Hematopoietic multipotent progenitor cell treated with erythropoietin and hydrocortisone succinate and interleukin-3 and kit ligand, for 17 days (in vitro differentiated cells): ENCODE data around the gene SLC22A6.

ENCODE experiments used
- DNase-seq: peaks from one replicate; pipeline ENCODE4 v3.0.0-alpha.2; 2015; ENCODE audit warnings: low spot score

SLC22A6 gene, protein sequence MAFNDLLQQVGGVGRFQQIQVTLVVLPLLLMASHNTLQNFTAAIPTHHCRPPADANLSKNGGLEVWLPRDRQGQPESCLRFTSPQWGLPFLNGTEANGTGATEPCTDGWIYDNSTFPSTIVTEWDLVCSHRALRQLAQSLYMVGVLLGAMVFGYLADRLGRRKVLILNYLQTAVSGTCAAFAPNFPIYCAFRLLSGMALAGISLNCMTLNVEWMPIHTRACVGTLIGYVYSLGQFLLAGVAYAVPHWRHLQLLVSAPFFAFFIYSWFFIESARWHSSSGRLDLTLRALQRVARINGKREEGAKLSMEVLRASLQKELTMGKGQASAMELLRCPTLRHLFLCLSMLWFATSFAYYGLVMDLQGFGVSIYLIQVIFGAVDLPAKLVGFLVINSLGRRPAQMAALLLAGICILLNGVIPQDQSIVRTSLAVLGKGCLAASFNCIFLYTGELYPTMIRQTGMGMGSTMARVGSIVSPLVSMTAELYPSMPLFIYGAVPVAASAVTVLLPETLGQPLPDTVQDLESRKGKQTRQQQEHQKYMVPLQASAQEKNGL

DNA sequence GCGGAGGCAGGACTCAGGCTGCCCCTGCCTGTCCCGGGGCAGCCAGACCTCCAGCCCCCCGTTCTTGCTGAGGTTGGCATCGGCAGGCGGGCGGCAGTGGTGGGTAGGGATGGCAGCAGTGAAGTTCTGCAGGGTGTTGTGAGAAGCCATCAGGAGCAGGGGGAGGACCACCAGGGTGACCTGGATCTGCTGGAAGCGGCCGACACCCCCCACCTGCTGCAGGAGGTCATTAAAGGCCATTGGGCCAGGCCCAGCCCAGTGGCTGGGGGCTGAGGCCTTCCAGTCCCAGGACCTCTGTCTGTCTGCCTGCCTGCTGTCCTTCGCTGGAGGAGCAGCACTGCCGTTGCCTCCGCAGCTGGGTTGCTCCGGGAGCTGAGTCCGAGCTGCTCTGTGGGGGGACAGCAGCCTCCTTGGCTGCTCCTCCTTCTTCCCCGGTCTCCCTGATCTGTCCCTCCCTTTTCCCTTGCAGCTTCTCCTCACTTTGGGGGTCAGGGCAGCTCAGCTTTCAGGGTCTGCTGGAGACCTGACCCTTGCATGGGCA, at the start of gene SLC22A6:
SLC22A6 (minus strand) TSS at position 517 of the 541 bp plus-strand sequence; CDS start at position 240, 277 bp downstream.
- DNase-seq: no peak

DNA sequence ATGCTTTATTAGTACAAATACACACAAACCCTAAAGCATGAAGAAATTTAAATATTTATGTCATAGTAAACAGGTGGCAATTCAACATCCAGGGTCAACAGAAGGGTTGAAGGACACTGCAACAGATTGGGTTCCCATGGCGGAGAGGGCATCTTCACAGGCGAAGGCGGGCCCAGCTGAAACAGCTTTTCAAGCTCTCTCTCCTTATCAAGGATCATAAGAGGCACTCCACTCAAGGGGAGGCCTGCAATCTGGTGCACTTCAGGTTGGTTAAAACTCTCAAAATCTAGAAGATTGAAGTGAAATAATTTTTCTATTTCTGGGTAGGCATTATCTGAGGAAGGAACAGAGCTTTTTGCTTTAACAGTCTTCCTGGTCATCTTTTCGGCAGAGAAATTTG, 47.7 kb upstream of the SLC22A6 start:
- DNase-seq: no peak

DNA sequence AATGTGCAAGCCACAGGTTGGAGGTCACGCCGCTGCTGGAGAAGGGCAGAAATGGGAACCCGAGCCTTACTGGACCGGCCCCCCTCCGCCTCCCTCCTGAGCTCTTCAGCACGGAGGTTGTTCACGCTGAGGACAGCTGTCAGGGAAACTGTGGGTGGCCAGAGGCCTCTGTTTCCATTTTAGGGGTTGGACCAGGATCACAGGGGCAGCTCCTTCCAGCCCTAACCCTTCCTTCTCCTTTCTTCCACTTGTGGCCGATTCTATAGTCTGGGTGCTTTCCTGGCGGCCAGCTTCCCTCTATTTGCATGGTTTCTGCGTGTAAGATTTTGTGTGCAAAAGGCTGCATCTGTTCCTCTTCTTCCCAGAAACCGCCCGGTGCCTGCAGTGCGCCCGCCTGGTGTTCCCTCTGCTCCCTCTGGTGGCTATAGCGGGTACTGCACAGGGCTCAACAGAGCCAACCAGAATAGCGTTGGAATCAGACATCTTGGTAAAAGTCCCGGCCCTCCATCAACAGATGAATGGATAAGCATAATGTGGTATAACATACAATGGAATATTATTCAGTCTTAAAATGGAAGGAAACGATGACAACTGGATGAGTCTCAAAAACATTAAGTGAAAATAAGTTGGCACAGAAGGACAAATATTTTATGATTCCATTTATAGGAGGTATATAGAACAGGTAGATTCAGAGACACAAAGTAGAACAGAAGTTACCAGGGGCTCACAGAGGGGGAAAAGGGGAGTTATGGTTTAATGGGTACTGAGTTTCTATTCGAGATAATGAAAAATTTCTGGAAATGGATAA, 39.3 kb upstream of the SLC22A6 start:
- peak; percentile 77 for DNase-seq

DNA sequence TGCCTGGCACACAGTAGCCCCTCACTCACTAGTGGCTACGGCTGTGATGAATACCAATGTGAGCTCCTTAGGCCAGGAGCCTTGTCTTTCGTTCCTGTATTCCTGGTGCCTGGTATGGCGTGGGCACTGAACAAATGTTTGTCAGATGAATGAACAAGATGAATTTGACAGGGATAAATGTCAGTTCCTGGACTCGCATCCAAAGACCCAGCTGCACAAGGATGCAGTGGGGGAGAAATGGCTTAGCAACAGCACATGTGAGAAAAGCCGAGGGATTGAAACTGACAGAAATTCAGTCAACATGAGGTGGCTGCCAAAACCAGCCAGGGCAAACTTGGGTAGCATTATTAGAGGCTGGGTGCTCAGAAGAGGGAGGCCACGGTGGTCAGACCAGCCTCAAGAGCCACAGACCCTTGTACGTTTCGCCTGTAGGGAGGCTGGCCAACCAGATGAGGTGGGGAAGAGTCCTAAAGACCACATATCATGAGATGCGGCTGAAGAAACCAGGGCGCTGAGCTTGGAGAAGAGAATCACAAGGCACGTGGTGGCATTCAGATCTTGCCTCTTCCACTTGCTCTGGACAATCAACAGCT, 38.6 kb upstream of the SLC22A6 start:
- DNase-seq: no peak

DNA sequence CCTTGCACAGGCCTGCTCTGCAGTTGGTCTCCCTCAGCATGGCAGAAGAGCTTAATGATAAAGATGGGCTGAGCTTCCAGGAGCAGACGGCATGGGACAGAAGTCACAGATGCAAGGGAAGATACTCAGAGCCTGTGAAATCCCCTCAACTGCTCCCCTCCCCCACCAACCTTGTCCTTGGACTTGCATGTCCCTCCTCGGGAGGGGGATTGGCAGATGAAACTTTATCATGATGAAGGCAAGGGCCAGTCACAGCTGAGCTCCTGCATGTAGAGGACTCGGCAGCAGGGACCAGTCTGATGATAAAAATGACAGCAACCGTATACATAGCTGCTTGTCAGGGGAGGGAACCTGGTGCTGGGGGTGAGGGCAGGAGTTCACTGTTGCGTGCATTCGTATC, 37.7 kb upstream of the SLC22A6 start:
- no peak for DNase-seq

DNA sequence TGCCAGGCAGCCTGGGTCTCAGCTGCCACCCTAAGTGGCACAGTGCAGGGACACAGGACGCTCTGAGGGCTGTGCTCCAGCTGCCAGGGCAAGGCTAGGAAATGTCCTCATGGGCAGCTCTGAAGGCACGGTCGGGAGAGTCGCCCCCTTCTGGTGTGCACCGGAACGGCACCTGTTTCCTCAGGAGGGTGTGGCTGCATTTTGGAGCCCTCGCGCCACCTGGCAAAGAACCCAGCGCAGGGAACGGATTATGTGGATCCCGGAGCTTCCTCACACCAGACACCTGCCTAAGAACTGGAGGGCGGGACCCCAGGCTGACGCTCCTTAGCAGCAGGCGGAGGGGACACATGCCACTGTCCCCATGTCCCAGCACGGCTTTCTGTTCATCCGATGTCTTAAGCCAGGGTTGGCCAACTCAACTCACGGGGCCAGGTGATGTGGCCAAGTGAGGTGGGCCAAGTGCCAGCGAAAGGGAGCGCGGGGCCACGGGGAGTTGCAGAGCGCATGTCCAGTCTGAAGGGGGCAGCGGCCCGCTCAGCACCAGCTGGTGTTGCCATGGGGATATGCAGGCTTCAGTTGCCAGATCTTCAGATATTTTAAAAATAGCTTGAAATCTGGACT, 36.0 kb upstream of the SLC22A6 start:
- peak; percentile 28 for DNase-seq

DNA sequence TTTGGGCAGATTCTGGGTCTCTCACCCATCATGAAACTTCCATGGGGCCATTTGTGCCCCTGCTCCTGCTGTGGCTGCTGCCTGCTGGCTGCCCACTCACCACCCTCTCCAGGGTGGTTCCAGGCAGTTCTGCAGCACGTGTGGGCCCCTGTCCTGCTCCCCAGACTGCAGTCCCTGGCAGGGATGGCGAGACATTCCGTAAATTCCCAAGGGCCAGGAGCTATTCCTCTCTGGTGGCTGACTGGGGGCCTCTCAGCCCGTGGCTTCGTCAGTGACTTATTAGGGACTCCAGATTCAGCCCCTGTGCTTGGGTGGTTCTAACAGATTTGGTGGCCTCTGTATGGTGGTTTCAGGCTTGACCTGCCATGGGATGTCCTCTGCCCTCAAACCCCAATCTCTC, 34.7 kb upstream of the SLC22A6 start:
- no peak for DNase-seq

DNA sequence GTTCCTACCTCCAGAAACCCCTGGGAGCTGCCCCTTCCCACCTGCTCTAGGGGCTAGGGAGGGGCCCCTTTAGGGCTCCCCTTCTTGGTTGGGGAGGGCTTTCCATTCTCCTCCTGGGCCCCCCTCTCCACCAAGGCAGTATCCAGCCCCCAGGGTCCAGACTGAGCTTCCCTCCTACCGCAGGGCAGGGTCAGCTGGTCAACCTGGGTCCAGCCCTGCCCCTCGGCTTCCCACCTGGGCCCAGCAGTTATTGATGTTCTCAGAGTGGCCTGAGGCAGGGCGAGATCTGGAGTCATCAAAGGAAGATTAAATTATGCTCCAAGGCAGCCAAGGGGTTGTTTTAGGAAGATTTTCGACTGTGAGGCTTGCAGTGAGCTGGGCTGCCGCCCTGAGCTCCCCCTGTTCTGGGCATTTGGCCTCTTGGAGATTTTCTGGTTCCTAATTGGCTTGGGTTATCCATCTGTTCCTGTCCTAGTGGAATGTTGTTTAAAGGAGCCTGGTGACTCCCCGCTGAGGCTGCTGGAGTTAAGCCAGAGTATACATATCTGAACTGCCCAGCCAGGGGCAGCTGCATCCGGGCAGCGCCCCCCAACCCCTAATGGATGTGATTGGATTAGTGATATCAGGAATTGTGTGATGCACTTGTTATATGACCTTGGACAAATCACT, 32.7 kb upstream of the SLC22A6 start:
- no peak for DNase-seq

DNA sequence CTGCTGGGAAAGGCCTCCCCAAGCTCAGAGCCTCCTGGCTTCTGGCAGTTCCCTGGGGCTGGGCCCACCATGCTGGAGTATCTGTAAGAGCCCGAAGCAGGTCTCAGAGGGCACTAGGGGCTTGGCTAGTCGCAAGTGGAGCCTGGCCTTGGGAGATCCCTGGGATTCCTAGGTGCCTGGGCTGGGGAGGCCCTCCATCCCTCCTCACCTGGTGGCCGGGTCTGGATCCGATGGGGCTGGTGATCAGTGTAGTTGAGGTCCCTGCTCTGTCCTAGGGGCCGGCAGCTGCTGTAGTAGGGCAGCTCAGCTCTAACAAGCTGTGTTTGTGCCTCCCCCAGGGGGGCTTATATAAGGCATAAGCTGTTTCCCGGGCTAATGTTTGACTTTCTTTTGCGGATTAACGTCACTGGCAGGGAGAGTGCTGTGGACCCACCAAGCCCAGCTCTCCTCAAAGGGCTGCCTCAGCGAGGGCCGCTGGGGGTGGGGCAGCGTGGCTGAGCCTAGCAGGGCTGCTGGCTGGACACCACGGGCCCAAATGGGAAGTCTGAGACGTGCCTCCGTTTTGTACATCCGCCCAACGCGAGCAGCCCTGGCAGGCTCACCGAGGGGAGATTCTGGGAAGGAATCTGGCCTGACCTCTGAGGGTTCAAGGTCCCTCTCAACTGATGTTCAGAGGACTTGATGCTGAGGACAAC, 30.9 kb upstream of the SLC22A6 start, which contains the start of gene SLC22A8:
SLC22A8 (minus strand) TSS at position 321 of the 695 bp plus-strand sequence. CDS start 883 bp downstream, outside the sequence.
- no peak for DNase-seq

DNA sequence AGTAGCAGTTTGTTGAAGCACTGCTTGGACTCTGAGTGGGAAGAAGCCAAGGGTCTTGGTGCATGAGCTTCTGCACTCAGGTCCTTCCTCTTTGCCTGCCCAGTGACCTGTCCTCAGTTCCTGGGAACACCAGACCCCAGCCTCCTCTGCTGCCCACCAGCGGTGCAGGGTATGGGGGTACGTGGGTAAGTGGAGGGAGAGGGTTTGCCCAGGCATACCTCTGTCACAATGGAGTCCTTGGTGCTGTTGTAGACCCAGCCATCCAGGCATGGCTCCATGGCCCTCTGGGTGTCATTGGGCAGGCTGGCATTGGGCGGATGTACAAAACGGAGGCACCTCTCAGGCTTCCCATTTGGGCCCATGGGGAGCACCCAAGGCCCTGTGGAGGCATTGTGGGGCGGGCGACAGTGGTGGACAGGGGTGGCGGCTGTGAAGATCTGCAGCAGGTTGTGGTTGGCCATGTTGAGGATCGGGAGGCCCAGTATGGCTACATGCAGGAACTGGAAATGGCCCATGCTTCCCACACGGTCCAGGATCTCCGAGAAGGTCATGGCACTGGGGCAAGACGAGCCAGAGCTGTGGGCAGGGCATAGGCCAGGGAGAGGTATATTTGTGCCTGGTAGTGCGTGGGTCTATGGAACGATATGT, 29.8 kb upstream of the SLC22A6 start:
- DNase-seq: no peak

DNA sequence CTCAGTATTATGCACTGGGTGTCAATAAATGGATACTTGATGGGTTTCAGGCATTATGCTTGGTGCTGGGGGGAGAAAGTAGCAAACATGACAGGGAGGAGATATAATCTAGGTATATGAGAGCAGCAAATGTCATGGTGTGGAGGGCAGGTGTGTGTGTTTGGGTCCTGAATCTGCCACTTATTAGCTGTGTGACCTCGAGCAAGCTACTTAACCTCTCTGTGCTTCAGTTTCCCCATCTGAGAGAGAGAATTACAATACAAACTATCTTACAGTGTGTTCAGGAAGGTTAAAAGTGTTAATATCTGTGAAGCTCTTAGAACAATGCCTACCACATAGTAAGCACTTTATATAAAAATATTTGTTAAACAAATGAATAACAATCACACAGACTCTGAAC, 28.1 kb upstream of the SLC22A6 start:
- DNase-seq: no peak

DNA sequence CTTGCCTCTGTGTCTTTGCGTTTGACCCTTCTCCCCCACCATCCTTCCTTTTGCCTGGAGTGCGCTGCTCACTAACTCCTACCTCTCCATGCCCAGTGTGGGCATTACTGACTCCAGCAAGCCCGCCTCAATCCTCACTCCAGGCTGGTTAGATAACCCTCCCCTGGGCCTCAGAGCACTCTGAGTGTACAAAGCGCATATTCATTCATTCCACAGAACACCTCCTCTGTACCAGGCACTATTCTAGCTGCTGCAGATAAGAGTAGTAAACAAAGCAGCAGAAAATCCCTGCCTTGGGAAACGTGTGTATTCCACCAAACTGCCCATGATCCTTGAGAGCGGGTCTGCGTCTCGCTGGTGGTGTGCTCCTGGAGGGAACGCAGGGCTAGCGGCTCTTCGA, 27.7 kb upstream of the SLC22A6 start:
- DNase-seq: no peak

DNA sequence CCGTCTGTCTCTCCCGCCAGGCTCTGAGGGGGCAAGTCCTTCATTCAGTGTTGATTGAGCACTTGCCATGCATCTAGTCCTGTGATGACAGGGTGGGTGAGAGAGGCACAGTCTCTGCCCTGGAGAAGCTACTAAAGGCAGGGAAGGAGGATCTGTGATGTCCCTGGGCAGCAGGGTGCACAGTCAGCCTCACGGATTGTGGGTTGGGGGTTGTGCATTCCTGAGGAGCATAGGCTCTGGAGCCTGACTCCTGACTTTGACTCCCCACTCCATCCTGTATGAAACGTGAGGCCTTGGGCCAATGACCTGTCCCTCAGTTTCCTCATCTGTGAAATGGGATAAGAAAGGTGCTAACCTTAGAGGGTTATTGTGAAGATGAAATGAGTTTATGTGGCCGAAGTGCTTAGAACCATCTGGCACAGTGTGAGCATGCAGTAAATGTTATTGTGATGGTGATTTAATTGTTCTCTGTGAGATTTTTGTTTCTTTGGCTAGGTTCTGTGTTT, 26.2 kb upstream of the SLC22A6 start:
- no peak for DNase-seq

DNA sequence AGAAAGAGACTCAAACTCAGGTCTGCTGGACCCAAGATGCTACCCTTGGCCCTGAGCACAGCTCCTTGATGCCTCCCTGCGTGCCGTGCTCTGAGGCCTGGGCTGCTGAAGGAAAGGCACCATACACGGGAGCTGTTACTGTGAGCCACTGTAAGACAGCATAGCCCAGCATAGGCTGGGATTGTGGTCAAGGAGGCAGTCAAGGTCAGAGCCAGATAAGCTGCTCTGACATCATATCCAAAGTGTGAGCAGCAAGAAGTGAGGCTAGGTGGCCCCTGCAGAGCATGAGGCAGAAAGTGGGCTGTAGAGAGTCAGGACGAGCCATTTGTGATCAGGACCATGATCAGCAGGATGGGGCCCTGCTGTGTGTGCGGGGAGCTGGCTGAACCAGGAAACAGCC, 23.2 kb upstream of the SLC22A6 start:
- DNase-seq: no peak

DNA sequence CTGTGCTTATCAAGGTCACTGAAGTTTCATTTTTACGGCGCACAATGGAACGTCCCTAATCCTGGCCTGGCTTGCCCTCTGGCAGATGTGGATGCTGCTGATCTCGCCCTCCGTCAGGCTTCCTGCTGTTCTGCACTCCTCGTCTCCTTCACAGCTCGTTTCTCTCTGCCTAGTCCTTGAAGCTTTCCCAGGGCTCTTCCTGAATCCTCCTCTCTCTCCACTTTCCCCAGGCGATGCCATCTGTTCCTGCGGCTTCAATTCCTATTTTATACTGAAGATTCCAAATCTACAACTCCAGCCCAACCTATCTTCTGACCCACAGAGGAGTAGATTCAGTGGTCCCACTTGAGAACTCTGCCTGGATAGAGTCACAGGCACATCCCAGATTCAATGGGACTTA, 16.7 kb upstream of the SLC22A6 start:
- DNase-seq: no peak

DNA sequence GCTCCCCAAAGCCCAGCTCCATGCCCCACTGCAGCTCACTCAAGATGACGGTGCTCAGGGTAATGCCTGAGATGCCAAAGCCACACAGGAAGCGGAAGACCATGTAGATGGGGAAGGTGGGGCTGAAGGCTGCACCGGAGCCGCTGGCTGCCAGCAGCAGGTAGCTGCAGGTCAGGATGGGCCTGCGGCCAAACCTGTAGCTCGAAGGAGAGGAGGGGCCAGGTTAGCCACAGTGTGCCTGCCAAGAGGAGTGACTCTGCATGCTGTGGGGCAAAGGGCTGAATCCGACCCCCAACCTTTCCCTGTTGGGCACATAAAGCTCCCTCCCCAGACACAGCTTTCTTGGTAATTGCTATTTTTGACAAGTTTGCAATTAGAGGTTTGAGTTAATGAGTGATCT, 14.9 kb upstream of the SLC22A6 start:
- DNase-seq: no peak

DNA sequence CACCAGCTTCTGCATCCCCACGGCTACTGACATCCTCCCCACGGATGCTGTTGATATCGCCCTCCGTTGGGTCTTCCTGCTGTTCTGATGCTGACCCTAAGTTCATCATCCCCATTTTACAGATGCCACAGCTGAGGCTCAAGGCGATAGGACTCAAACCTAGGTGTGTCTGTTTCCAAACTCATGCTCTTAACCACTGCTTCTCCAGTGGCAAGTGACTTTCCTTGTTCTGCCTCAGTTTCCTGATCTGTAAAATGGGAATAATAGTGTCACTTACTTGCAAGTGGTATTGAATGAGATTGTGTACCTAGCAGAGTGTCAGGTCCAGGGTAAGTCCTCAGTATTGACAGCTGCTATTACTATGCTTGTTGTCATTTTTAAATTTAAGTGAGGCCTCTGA, 14.4 kb upstream of the SLC22A6 start:
- no peak for DNase-seq

DNA sequence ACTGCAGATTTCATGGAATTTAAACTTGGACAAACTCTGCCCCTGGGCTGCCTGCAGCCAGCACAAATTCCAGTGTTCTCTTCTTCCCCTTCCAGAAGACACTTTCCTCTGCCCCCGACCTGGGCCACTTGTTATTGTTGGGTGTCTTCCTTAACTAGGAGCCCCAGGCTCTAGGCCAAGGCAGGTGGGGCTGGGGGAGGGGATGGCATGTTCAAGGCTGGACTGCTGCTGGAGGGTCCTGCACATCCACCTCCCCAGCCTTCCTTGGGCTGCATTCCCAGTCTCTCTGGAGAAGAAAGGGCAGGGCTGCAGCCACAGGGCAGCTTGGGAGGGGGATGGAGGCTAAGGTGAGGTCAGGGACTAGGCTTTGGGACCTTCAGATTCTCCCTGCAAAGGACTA, 11.5 kb upstream of the SLC22A6 start:
- no peak for DNase-seq

DNA sequence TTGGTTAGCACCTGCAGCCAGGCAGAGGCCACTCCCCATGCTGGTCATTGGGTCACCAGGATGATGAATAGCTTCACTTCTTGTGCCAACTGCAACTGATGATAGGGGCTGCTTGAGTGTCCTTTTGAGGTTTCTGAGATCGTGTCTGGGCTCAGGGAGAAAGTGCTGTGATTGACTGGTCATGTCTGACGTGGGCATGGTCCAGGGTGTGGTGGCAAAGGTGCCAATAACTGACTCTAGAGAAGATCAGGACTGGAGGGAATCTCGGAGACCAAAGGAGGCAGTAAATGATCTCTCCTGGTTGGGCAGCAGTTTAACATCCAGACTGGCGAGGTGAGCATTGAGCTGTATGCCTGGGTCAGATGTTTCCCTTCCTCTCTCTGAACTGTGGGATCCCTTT, 10.0 kb upstream of the SLC22A6 start:
- DNase-seq: no peak

DNA sequence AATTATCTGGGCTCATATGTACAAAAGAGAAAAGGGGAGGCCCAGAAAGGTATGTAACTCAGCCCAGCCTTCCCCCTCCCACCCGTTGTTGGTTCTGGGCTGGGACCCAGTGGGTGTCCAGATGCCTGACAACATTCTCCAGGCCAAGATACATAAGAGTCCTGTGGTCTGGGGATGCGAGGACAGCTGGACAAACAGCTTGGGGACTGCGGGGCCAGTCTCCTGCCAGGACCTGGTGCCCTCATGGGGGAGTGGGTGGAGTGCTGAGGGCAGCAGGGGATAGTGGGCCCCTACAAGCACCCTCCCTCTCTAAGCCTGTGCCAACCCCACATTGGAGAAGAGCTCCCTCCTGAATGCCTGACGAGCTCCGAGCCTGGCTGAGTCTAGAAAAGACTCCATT, 3.5 kb upstream of the SLC22A6 start:
- DNase-seq: no peak
